T follicular helper cell (primary cell): Measurements from ENCODE around the gene FMNL2.

Experiments
- DNase-seq: peaks from one replicate; pipeline ENCODE4 v3.0.0-alpha.2; 2020; ENCODE audit warnings: low read depth

Gene FMNL2

GRCh38 chr2:152648336-152648735 is 313.4 kb downstream of the FMNL2 start:
- DNase-seq, result no peak

DNA sequence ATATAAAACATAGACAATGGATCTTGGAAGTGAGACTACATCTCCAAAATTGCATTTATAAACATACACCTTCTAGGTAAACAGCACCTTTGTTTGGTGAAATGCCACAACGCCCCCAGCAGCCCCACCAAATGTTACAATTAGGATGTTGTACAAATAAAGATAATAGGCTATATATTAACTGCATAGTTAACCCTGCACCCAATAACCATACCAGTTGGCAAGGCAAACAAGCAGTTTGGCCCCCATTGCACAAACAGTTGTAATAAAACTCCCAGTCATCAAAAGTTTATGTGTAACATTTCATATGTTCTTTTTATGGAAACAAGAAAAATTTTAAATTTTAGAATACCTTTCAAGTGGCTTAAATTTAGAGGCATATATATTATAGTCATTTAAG is 315.0 kb downstream of the FMNL2 start:
- DNase-seq, result no peak

DNA sequence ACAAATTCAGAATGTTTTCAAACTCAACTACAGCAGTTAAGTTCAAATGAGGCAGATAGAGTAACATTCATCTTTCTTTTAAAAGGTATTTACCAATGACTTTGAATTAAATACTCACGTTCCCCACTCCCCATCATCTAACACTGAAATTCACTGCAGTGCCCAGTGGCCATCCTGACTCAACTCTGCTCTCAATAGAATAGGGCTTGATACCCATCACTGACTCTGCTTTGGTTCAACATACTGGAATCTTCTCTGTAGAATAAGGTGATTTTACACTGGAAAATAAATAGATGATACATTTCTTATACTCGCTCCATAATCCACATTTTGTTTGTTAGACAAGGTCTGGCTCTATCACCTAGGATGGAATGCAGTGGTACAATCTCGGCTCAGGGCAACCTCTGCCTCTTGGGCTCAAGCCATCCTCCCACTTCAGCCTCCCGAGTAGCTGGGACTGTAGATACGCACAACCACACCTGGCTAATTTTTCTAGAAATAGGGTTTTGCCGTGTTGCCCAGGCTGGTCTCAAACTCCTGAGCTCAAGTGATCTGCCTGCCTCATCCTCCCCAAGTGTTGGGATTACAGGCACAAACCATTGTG is 315.9 kb downstream of the FMNL2 start:
- no peak for DNase-seq

DNA sequence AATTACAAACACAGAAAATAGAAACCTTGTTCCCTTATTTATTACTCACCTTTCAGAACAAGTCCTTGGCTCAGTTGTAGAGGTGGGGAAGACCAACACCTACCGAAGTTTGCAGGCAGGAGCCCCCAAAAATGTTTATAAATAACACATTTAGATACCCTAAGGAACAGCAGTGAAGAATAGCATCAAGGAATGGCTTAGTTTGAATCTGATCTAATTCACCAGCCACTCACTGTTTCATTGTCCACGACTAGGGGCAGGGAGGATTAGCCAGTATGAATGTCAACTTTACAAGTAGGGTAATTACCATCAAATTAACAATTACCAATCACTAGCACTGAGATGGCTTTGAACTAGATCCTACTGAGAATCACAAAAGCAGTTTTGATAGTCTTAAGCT is 316.9 kb downstream of the FMNL2 start:
- DNase-seq, result no peak

GRCh38 chr2:152655880-152656279 is 320.9 kb downstream of the FMNL2 start:
- no peak for DNase-seq

DNA sequence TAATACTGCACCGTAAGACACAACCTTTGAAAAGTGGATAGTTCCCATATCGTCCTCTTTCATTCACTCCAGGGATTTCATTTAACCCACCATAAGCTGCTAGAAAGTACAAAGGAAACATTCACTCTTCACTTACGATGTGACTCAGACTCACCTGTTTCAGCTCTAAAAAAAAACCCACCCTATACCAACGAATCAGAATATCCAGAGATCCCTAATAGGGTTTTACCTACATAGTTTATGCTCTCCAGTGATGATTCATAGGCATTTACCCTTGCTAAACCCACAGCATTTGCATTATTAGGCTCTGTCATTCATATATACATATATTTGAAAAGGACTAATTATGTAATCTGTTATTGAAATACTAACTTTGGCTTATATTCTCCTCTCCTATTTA is 322.1 kb downstream of the FMNL2 start:
- no peak for DNase-seq

DNA sequence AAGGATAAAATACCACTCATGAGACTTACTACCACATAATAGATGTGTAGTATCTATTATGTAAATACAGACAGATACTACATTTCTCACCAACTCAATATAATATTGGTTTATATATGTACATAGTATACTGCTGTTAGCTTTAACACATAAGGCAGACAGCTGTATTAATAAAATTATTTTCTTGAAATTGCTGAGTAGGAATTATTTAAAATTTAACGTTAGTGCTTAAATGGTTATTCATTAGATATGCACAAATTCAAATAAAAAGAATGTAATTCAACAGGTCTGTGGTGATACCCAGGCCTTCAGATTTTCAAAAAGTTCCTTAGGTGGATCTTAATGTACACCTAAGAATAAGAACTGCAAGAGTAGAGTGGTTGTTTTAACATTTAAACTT is 323.2 kb downstream of the FMNL2 start:
- no peak for DNase-seq

DNA sequence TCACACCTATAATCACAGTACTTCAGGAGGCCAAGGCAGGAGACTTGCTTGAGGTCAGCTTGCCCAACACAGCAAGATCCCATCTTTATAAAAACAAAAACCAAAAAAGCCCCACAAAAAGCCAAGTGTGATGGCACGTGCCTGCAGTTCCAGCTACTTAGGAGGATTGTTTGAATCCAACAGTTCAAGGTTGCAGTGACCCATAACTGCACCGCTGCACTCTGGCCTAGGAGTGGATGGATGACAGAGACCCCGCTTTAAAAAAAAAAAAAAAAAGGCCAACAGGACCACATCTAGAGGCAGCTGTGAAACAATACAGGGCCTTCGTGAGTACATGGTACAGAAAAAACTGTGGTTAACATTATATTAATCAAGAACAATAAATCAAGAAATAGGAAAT is 326.1 kb downstream of the FMNL2 start:
- DNase-seq, result no peak

DNA sequence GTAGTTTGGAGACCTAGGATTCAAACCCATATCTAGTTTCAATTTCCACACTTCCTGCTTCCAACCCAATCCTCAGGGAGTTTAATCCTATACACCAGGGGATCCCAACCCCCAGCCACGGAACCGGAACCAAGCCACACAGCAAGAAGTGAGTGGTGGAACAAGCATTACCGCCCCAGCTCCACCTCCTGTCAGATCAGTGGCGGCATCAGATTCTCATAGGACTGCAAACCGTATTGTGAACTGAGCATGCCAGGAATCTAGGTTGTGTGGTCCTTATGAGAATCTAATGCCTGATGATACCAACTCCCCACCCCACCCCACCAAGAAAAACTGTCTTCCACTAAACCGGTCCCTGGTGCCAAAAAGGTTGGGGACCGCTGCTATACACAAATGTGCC is 329.8 kb downstream of the FMNL2 start:
- DNase-seq, result no peak

DNA sequence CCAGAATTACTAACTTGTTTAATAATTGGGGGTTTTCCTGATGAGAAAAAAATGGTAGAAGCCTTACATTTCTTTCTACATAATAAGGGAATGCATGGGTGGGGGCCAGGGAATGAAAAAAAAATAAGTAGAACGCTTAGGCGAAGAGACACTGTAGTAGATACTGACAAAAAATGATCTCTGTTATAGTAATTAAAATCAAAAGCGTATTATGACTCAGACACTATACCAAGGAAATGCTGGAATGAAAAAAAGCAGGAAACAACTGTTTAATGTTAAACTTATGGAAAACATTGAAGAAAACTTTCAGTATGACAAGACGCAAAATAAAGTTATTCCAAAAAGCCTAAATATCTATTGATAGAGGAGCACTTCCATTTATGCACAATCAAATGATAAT is 339.4 kb downstream of the FMNL2 start:
- DNase-seq, result no peak

DNA sequence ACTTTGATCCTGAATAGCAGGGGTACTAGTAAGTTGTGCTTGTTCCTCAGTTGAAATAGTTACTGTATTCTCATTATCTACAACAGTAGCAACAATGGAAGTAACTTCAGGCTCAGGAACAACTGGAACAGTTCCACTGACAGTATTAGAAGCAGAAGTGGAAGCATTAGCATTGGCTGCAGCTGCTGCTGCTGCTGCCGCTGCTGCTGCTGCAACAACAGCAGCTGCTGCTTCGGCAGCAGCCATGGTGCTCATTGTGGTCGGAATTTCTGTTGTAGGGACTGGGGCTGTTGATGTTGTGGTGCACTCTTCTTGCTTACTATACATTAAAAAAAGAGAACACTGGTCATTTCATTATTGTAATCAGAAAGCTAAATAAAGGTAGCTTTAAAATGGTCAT is 341.5 kb downstream of the FMNL2 start:
- DNase-seq, result no peak

GRCh38 chr2:152678808-152679207 is 343.8 kb downstream of the FMNL2 start:
- DNase-seq, result no peak

- no peak for DNase-seq
These were observed 347.7 kb downstream of the FMNL2 start for GRCh38 chr2:152682663-152683062.

GRCh38 chr2:152683400-152683799 is 348.4 kb downstream of the FMNL2 start:
- no peak for DNase-seq

GRCh38 chr2:152686321-152686720 is 351.3 kb downstream of the FMNL2 start:
- DNase-seq, result no peak

DNA sequence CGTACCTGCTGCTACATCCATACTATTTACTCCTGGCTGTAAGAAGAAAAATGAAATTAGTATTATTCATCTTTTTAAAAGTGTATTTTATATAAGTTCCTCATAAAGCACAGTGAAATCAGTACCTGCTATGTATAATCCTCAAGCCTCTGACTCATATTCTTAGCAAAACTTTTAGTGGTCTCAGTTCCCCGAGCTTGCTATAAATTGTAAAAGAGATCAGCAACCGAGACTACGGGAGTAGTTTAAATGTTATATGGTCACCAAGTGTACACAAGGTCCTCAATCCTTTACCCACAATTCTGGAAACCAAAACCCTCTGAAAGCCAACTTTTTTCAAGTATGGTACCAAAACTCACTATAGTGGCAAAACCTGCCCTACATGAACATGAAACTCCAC is 358.1 kb downstream of the FMNL2 start:
- DNase-seq, result no peak

DNA sequence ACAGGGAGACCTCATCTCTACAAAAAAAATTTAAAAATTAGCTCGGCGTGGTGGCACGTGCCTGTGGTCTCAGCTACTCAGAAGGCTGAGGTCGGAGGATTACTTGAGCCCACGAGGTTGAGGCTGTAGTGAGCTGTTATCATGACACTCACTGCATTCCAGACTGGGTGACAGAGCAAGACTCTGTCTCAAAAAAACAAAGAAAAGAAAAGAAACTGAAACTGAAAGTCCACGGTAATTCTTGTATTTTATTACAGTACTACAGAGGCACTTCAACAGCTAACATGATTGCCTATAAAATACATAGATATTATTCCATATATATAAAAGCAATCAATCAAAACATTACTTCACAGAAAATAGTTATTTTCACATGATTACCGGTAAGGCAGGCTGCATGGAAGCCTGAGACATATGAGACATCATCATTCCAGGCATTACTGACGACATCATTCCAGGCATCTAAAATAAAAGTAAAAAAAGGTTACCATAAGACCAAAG is 359.2 kb downstream of the FMNL2 start:
- DNase-seq, result no peak

GRCh38 chr2:152695763-152696162 is 360.8 kb downstream of the FMNL2 start:
- DNase-seq, result no peak

GRCh38 chr2:152696476-152696875 is 361.5 kb downstream of the FMNL2 start:
- no peak for DNase-seq
